Naive thymus-derived CD8-positive, alpha-beta T cell (primary cell): ENCODE measurements around the gene PLA2G2E. TPM values are rescaled to one million over a fixed set of nuclear protein-coding genes. Genes with fewer than 3 reads are reported as not detected.

Experiments used
- ATAC-seq, 2 donors: fragments of 150-1000 bp; cut with Tn5 transposase in 1 of 2; sonication (Bioruptor Pico), chemical (Tn5 transposase) in 1 of 2; 1 replicate in 1 of 2; 2 replicates in 1 of 2; pipeline ENCODE4 v1.10.0; 2021; ENCODE audit warnings: mild to moderate bottlenecking in 2 of 2, moderate library complexity in 2 of 2
- POLR2A ChIA-PET: fragments of 350-600 bp; sonication (Branson Sonifier 250); formaldehyde crosslinking; loops from one replicate; lab custom pipeline; 2021; ENCODE audit warnings: antibody characterized with exemption; lab: Charles Lee
- DNase-seq, 10 donors: peaks; one replicate each; pipeline versions ENCODE4 v3.0.0 to v3.0.0-alpha.2; 2020 to 2022
- H3K27ac Mint-ChIP-seq, 10 donors: one replicate each; pipeline ENCODE4 v1.8.0; 2020 to 2022; ENCODE audit warnings: mild to moderate bottlenecking in 10 of 10, mixed read lengths in 10 of 10, moderate library complexity in 4 of 10, inconsistent platforms in 1 of 10
- H3K27me3 Mint-ChIP-seq, 5 donors: one replicate each; pipeline ENCODE4 v1.8.0; 2021 to 2022; ENCODE audit warnings: mixed read lengths in 5 of 5
- H3K36me3 Mint-ChIP-seq, 3 donors: one replicate each; pipeline ENCODE4 v1.8.0; 2020 to 2022; ENCODE audit warnings: mixed read lengths in 3 of 3, mild to moderate bottlenecking in 2 of 3, inconsistent platforms in 1 of 3
- H3K4me1 Mint-ChIP-seq, 4 donors: one replicate each; pipeline ENCODE4 v1.8.0; 2021 to 2022; ENCODE audit warnings: mixed read lengths in 4 of 4
- H3K4me3 Mint-ChIP-seq, 10 donors: one replicate each; pipeline ENCODE4 v1.8.0; 2020 to 2022; ENCODE audit warnings: mild to moderate bottlenecking in 10 of 10, mixed read lengths in 10 of 10, moderate library complexity in 6 of 10, inconsistent platforms in 1 of 10
- H3K9me3 Mint-ChIP-seq, 9 donors: one replicate each; pipeline ENCODE4 v1.8.0; 2020 to 2022; ENCODE audit warnings: mixed read lengths in 9 of 9, mild to moderate bottlenecking in 3 of 9, inconsistent platforms in 1 of 9, moderate library complexity in 1 of 9
- polyA plus RNA-seq, 3 donors: library from polyadenylated mRNA; unstranded; fragments of 300-500 nt; fragmentation: Illumina TruSeq; gene quantifications; one replicate each; pipeline ENCODE4 v1.2.3, GENCODE V29; 2021
- total RNA-seq, 8 experiments: library from RNA in 2 of 8; stranded (reverse) in 2 of 8; gene quantifications; one replicate each; pipeline ENCODE4 v1.2.3 and lab custom pipeline; 2021 to 2026

Gene PLA2G2E
- total and polyA plus RNA-seq, 5 experiments from 2014 or later: not detected

- Mint-ChIP-seq H3K4me1 (no peaks in the 10 kb centered on the region), H3K4me3 (no peak overlapping the region), H3K27ac (no peak overlapping the region), H3K27me3 (peaks cover 5 to 10% (median 6%) of the 10 kb centered on the region in 5 donors), H3K9me3 (peaks cover 0 to 10% (median 4%) of the 10 kb centered on the region in 9 donors), H3K36me3 (no peaks in the 10 kb centered on the region)
- no peak for ATAC-seq
- DNase-seq: no peak
- POLR2A ChIA-PET: no interaction called here
Observed at GRCh38 chr1:19925342-19926070, 2.1 kb upstream of the PLA2G2E start.

- POLR2A ChIA-PET: no interaction called here
- Mint-ChIP-seq H3K36me3 (no peaks in the 10 kb centered on the region), H3K27ac (no peak overlapping the region), H3K4me3 (no peak overlapping the region), H3K9me3 (no peaks in the 10 kb centered on the region), H3K4me1 (no peaks in the 10 kb centered on the region), H3K27me3 (peaks cover 1 to 10% (median 5%) of the 10 kb centered on the region in 5 donors)
- ATAC-seq (no peak), DNase-seq (no peak)
Observed at GRCh38 chr1:19923953-19924346, 533 bp upstream of the PLA2G2E start.

- ATAC-seq: no peak
- DNase-seq: no peak
- H3K27me3 Mint-ChIP-seq: peaks cover 1 to 10% (median 5%) of the 10 kb centered on the region in 5 donors
- POLR2A ChIA-PET: interaction anchor here (0.9 kb wide), 1 partner anchor 311 kb away, joined by 3 read pairs; no protein-coding TSS in a partner anchor
- no peak overlapping the region for H3K4me3 Mint-ChIP-seq
- H3K36me3 Mint-ChIP-seq: no peaks in the 10 kb centered on the region
- H3K4me1 Mint-ChIP-seq: peaks cover 2 to 7% (median 2%) of the 10 kb centered on the region in 4 donors
- H3K27ac Mint-ChIP-seq: no peak overlapping the region
- no peaks in the 10 kb centered on the region for H3K9me3 Mint-ChIP-seq
Observed at GRCh38 chr1:19922015-19922688, 1.3 kb downstream of the PLA2G2E start.

- ATAC-seq (no peak), DNase-seq (no peak)
- H3K9me3 Mint-ChIP-seq: no peaks in the 10 kb centered on the region
- H3K27me3 Mint-ChIP-seq: peaks cover under 1 to 10% (median 4%) of the 10 kb centered on the region in 5 donors
- H3K4me1 Mint-ChIP-seq: peaks cover 2 to 7% (median 2%) of the 10 kb centered on the region in 4 donors
- POLR2A ChIA-PET: interaction anchor here (0.9 kb wide), 1 partner anchor 312 kb away, joined by 3 read pairs; no protein-coding TSS in a partner anchor
- H3K36me3 Mint-ChIP-seq: no peaks in the 10 kb centered on the region
- no peak overlapping the region for H3K27ac Mint-ChIP-seq
- H3K4me3 Mint-ChIP-seq: no peak overlapping the region
Observed at GRCh38 chr1:19921310-19921709, 2.1 kb downstream of the PLA2G2E start.

- DNase-seq: no peak
- POLR2A ChIA-PET: no interaction called here
- H3K9me3 Mint-ChIP-seq: no peaks in the 10 kb centered on the region
- H3K27me3 Mint-ChIP-seq: peaks cover 0 to 10% (median 3%) of the 10 kb centered on the region in 5 donors
- H3K27ac Mint-ChIP-seq: peak overlapping the region in 1 of 10 donors; percentile 49
- ATAC-seq: no peak
- no peak overlapping the region for H3K4me3 Mint-ChIP-seq
- H3K4me1 Mint-ChIP-seq: peaks cover 2 to 7% (median 2%) of the 10 kb centered on the region in 4 donors
- no peaks in the 10 kb centered on the region for H3K36me3 Mint-ChIP-seq
Observed at GRCh38 chr1:19920132-19920710, 3.2 kb downstream of the PLA2G2E start.

GRCh38 chr1:19918057-19918456, 5.4 kb downstream of the PLA2G2E start:
- H3K4me3 Mint-ChIP-seq: peak overlapping the region in 1 of 10 donors; percentile 62
- H3K36me3 Mint-ChIP-seq: peaks cover 0 to 11% (median 0%) of the 10 kb centered on the region in 3 donors
- H3K9me3 Mint-ChIP-seq: no peaks in the 10 kb centered on the region
- peak overlapping the region in 1 of 10 donors; percentile 2 for H3K27ac Mint-ChIP-seq
- peaks cover 2 to 7% (median 2%) of the 10 kb centered on the region in 4 donors for H3K4me1 Mint-ChIP-seq
- peaks cover 0 to 8% (median 1%) of the 10 kb centered on the region in 5 donors for H3K27me3 Mint-ChIP-seq
- POLR2A ChIA-PET: no interaction called here
- peak; percentile 61 to 90 for ATAC-seq
- peak; percentile 62 to 90 (median 76) for DNase-seq

- no peaks in the 10 kb centered on the region for H3K9me3 Mint-ChIP-seq
- peaks cover 0 to 82% (median 18%) of the 10 kb centered on the region in 3 donors for H3K36me3 Mint-ChIP-seq
- H3K27me3 Mint-ChIP-seq: no peaks in the 10 kb centered on the region
- POLR2A ChIA-PET: no interaction called here
- no peak for ATAC-seq
- peak overlapping the region in 1 of 10 donors; percentile 13 for H3K27ac Mint-ChIP-seq
- no peaks in the 10 kb centered on the region for H3K4me1 Mint-ChIP-seq
- DNase-seq: no peak
- no peak overlapping the region for H3K4me3 Mint-ChIP-seq
Observed at GRCh38 chr1:19910650-19911049, 12.8 kb downstream of the PLA2G2E start.

GRCh38 chr1:19909971-19910370, 13.4 kb downstream of the PLA2G2E start:
- no peaks in the 10 kb centered on the region for H3K9me3 Mint-ChIP-seq
- peaks cover 0 to 87% (median 21%) of the 10 kb centered on the region in 3 donors for H3K36me3 Mint-ChIP-seq
- ATAC-seq: no peak
- POLR2A ChIA-PET: no interaction called here
- no peak for DNase-seq
- no peaks in the 10 kb centered on the region for H3K4me1 Mint-ChIP-seq
- no peaks in the 10 kb centered on the region for H3K27me3 Mint-ChIP-seq
- H3K4me3 Mint-ChIP-seq: no peak overlapping the region
- H3K27ac Mint-ChIP-seq: peak overlapping the region in 1 of 10 donors; percentile 82

GRCh38 chr1:19909392-19909791, 14.0 kb downstream of the PLA2G2E start:
- peak overlapping the region in 1 of 10 donors; percentile 34 for H3K27ac Mint-ChIP-seq
- DNase-seq (no peak), ATAC-seq (no peak)
- H3K9me3 Mint-ChIP-seq: no peaks in the 10 kb centered on the region
- no peaks in the 10 kb centered on the region for H3K4me1 Mint-ChIP-seq
- H3K36me3 Mint-ChIP-seq: peaks cover 0 to 90% (median 27%) of the 10 kb centered on the region in 3 donors
- POLR2A ChIA-PET: no interaction called here
- no peaks in the 10 kb centered on the region for H3K27me3 Mint-ChIP-seq
- no peak overlapping the region for H3K4me3 Mint-ChIP-seq

GRCh38 chr1:19907456-19907855, 16.0 kb downstream of the PLA2G2E start:
- Mint-ChIP-seq H3K9me3 (no peaks in the 10 kb centered on the region), H3K27me3 (no peaks in the 10 kb centered on the region), H3K36me3 (peaks cover 0 to 92% (median 32%) of the 10 kb centered on the region in 3 donors), H3K4me3 (no peak overlapping the region), H3K4me1 (no peaks in the 10 kb centered on the region), H3K27ac (no peak overlapping the region)
- POLR2A ChIA-PET: no interaction called here
- no peak for ATAC-seq
- DNase-seq: no peak

- DNase-seq: no peak
- Mint-ChIP-seq H3K27ac (peak overlapping the region in 1 of 10 donors; percentile 20), H3K36me3 (peaks cover 15 to 88% (median 45%) of the 10 kb centered on the region in 3 donors), H3K4me3 (no peak overlapping the region), H3K9me3 (no peaks in the 10 kb centered on the region), H3K4me1 (no peaks in the 10 kb centered on the region), H3K27me3 (no peaks in the 10 kb centered on the region)
- POLR2A ChIA-PET: no interaction called here
- ATAC-seq: no peak
Observed at GRCh38 chr1:19903621-19904020, 19.8 kb downstream of the PLA2G2E start.

- Mint-ChIP-seq H3K27ac (peak overlapping the region in 1 of 10 donors; percentile 29), H3K9me3 (no peaks in the 10 kb centered on the region), H3K4me1 (no peaks in the 10 kb centered on the region), H3K27me3 (no peaks in the 10 kb centered on the region), H3K36me3 (peaks cover 15 to 85% (median 48%) of the 10 kb centered on the region in 3 donors), H3K4me3 (no peak overlapping the region)
- POLR2A ChIA-PET: no interaction called here
- DNase-seq (no peak), ATAC-seq (no peak)
Observed at GRCh38 chr1:19901653-19902052, 21.8 kb downstream of the PLA2G2E start.
